ENCODE data around the gene NUDT2.

- no peak for TF ChIP-seq POLR2A (IDR thresholded peaks at IDR 0.05)
- TF ChIP-seq CTCF (IDR thresholded peaks at IDR 0.05): peak in 5 of 6 experiments; percentile 19 to 85 (median 63)
Observed at GRCh38 chr9:34332076-34332964, 3.0 kb downstream of the NUDT2 start.

Data from thyroid gland (tissue), 4 donors.